Retina (tissue), 1 donor: ENCODE data around the gene EIF4B.
"Not testable (repeated sequence)": the region's sequence is repeated elsewhere in the genome, so short reads cannot be mapped to it uniquely, and the experiment has no call there.

Experiments
- DNase-seq: peaks from one replicate; pipeline ENCODE4 v3.0.0-alpha.2; 2016

The EIF4B gene

GRCh38 chr12:53005986-53006809 is at the start of gene EIF4B:
TSS of gene EIF4B (plus strand) at chr12:53006456. CDS start at chr12:53006484, 28 bp downstream.
- peak; percentile 96 for DNase-seq

GRCh38 chr12:52956987-52957386 is 49.3 kb upstream of the EIF4B start:
- DNase-seq = no peak

- no peak for DNase-seq
Measured at GRCh38 chr12:52964556-52965336, 41.5 kb upstream of the EIF4B start.

DNA sequence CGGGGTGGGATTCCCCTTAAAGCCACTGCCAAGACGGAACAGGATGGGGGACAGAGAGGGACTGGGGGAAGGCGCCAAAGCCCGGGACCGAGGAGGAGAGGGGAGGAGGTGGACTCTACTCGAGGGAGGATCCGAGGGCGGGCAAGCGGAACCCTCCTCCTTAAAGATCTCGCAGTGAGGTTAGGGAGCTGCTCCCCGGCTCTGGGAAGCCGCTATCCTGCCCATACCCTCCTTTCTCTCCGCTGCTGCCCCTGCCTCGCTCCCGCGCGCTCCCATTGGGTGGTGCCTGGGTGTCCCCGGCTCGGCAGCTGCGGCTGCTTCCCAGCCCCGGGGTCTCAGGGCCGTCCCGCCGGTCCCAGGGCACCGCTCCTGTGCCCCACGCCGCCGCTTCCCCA is 40.9 kb upstream of the EIF4B start:
- DNase-seq = peak; percentile 77

- DNase-seq = no peak
Measured at GRCh38 chr12:52969166-52969795, 37.0 kb upstream of the EIF4B start.

GRCh38 chr12:52969828-52970569 is 36.3 kb upstream of the EIF4B start:
- DNase-seq = no peak

GRCh38 chr12:52971679-52972329 is 34.5 kb upstream of the EIF4B start:
- no peak for DNase-seq

DNA sequence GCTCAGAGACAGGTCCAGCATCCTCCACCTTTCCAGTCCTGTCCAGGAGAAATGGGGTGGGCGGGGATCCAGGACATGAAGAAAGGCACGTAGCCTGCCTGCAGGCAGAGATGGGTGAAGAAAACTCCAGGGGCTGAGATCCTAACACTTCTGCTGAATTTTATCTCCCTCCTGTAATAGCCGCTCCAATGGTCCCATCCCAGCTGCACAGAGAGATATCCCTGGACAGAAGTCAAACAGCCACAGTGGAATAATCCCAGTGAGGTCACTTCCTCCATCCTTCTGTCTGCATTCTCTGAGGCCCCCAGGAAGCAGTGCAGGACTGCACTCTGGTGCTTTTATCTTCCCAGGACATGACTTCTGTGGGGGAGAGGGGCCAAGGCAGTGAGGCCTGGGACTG is 31.1 kb upstream of the EIF4B start:
- DNase-seq = peak; percentile 15

DNA sequence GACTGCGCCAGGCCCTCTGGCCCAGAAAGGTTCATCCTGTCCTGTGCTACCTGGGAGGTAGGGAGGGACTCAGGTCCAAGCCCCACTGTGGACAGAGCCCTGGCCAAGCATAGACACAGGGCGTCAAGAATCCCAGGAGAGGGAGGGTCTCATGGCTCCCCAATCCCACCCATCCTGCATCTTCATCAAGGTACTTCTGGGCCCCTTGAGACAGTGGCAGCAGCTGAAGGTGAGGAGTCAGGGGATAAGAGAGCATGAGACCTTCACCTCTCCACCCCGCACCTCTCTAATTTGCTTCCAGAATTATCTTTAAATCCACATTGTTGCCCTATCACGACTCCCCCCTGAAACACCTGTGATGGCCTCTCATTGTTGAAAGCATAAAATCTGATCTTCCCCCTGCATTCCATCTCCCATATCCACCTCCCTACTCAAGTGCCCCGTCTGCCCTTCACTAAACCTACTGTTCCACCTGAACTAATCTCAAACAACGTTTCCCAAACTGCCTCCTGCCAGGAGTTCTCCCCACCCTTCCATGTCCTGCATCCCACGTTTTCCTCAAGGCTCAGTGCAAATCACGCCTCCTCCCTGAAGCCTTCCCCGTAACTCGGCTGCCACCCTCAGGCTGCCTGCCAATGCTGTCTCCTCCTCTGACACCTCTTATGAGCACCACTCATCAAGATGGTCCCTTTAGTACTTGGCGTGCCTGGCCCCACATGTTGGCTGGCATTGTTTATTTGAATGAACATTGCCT is 30.3 kb upstream of the EIF4B start:
- DNase-seq = peak; percentile 23

- peak; percentile 27 for DNase-seq
Measured at GRCh38 chr12:52976574-52977071, 29.6 kb upstream of the EIF4B start.

DNA sequence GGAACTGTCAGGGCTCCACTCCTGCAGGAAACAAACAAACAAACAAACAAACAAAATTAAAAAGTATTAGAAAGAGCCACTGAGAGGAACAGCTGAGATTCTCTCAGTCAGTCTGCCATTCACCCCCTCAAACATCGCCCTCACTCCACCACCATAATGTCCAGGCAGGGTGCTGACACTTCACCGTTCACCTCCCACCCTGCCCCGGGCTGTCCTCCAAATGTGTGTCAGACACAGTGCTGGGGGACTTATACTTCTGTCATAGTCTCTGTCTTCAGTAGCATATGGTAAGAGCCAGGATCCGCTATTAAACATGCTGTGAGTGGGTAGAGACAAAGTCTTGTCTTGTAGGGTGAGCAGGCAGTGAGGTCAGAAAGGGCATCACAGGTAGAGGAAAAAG is 29.1 kb upstream of the EIF4B start:
- no peak for DNase-seq

DNA sequence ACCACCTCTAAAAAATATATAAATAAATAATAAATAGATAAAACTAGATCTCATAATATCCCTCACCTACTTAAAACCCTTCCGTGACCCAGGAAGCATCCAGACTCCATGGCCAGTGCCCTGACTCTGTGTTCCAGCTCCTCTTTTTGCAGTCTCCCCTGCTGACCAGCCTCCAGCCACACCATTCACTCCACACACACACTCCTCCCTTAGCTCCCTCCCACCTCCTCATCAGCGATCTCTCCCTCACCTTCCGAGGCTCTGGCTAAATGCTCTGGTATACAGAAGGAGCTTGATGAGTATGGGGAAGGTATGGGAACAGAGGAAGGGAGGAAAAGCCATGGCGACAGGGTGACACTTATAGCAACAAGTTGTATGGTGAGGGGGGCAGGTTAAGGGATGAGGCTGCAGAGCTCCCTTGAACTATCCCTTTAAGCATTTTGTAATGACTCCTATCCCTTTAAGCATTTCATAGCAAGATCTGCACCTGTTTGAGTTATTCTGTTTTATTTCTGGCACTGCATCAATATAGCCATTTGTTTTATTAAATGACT is 26.1 kb upstream of the EIF4B start:
- no peak for DNase-seq

DNA sequence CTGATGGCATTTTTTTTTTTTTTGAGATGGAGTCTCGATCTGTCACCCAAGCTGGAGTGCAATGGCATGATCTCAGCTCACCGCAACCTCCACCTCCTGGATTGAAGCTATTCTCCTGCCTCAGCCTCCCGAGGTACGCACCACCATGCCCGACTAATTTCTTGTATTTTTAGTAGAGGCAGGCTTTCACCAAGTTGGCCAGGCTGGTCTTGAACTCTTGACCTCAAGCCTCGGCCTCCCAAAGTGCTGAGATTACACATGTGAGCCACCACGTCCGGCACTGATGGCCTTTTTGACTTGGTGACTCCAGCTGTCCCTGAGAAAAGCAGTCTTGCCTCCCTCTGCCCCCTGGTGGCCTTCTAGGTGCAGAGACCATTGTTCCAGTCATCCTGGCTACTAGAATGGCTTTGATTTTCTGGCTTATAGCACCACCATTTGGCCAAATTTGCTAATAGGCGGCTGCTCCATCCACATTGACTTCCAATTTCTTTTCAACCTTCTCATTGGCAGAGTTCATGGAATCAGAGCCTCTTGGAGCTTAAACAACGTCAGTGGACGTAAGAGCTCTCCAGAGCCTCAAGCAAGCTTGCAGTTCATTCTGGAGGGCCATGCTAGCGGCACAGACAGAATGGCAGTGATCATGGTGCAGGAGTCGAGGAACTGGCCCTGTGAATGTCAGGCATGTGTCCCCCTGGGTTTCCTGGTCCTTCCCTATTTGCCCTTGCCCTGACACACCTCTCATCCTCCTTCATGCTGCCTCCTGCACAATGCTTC is 25.4 kb upstream of the EIF4B start:
- DNase-seq = peak; percentile 89

DNA sequence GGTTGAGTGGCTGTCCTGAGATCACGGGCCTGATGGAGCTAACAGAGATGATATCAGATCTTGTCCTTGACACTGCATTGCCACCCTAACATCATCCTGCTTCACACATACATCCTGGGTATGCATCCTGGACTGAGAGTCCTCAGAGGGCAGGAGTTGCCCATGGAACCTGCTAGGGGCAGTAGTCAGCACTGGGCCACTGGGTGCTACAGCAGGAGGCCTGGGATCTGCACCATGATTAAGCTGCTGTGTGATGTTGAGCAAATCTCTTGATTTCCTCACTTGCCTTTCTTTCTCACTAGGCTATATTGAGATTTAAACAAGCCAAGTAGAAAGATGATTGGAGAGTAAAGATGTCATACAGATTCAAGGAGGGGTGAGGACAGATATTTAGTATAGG is 22.1 kb upstream of the EIF4B start:
- DNase-seq = no peak

- no peak for DNase-seq
Measured at GRCh38 chr12:52988898-52989297, 17.4 kb upstream of the EIF4B start.

DNA sequence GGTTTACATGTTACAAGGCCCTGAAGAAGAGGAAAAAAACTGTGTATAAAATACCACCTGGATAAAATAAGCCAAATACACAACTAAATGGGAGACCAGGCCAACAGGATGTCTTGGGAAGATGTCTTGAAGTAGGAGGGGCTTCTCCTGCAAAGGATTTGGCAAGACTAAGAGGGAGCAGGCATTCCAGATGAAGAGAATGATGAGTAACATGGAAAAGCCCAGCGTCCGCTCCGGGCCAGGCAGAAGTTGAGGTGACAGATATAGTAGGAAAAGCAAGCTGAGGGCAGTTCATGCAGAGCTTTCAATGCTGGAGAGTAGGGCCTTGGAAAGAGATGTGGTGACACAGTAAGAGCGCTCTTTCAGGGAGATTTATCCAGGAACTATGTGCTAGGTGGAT is 16.1 kb upstream of the EIF4B start:
- DNase-seq = no peak

- DNase-seq = not testable (repeated sequence)
Measured at GRCh38 chr12:52992240-52992639, 14.0 kb upstream of the EIF4B start.

DNA sequence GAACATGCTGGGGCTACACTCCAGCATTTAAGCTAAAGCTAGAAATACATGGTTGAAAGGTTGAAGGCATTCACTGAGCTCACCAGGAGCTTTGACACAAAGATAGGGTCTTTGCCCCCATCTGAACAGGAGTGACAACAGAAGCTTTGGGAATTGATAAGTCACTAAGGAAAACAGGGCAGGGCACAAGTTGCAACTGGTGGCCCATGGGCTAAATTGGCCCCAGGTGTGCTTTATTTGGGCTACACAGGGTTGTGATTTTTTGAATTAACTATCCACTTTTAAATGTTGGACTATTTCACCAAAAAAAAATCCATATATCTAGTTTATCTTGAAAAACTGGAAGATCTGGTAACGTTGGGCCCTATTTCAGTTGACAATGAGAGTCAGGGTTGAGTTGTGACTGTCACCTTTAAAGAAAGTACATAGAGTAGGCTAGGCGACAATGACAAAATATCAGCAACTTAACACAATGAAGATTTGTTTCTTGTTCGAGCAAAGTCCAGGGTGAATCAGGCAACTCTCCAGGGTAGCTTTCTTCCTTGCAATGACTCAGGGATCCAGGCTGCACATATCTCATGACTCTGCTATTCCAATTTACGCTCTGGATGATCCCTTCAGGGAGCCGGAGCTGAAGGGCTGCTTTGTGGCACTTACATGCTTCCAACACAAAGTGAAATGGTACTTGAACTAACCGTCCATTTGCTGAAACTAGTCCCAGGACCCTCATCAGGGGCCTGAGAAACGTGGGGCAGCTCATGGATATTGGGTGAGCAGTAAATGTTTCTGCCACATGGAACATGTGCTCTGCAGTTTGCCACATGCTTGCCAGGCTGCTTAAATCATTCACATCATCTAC is 13.3 kb upstream of the EIF4B start:
- no peak for DNase-seq

- DNase-seq = no peak
Measured at GRCh38 chr12:52993558-52993869, 12.7 kb upstream of the EIF4B start.
